Skeletal muscle satellite cell (primary cell): ENCODE measurements around the gene TTLL1. TPM values are rescaled to one million over a fixed set of nuclear protein-coding genes. Genes with fewer than 3 reads are reported as not detected.

Source experiments
- H3K27me3 ChIP-seq: 2 replicates; pipeline ENCODE4 v1.7.0; 2013; ENCODE audit warnings: low read length; ENCODE audit not compliant: control insufficient read depth, insufficient read depth
- H3K36me3 ChIP-seq: 2 replicates; pipeline ENCODE4 v1.7.0; 2013; ENCODE audit warnings: mild to moderate bottlenecking, control low read depth, low read length; ENCODE audit not compliant: insufficient read depth
- H3K4me1 ChIP-seq: 2 replicates; pipeline ENCODE4 v1.7.0; 2013; ENCODE audit warnings: low read length; ENCODE audit not compliant: control insufficient read depth, insufficient read depth
- H3K4me2 ChIP-seq: 2 replicates; pipeline ENCODE4 v1.7.0; 2013; ENCODE audit warnings: mild to moderate bottlenecking, low read length
- H3K4me3 ChIP-seq: 2 replicates; pipeline ENCODE4 v1.7.0; 2013; ENCODE audit warnings: low read length
- H3K9ac ChIP-seq: 2 replicates; pipeline ENCODE4 v1.7.0; 2013; ENCODE audit warnings: mild to moderate bottlenecking, low read depth, low read length, moderate library complexity
- H3K9me3 ChIP-seq: replicated peaks from 2 replicates; pipeline ENCODE4 v1.7.0; 2013; ENCODE audit warnings: mild to moderate bottlenecking, control low read depth, low read length
- total RNA-seq: library from RNA; depleted of rRNA; stranded (reverse); fragments of >200 nt; gene quantifications from 2 replicates; pipeline ENCODE4 v1.2.3, GENCODE V29; 2012; rRNA removed

TTLL1 gene
- total RNA-seq, result 8.3 and 9.4 TPM in 2 replicates

GRCh38 chr22:43088984-43089717, at the start of gene TTLL1:
Gene TTLL1, minus strand, starts transcription at chr22:43089391. Its CDS starts 13,805 bp downstream, at chr22:43075586.
- no peaks in the 10 kb centered on the region for H3K27me3 ChIP-seq
- peak within 1 kb of the TSS; percentile 83 for H3K9ac ChIP-seq
- peak within 1 kb of the TSS; percentile 99 for H3K4me2 ChIP-seq
- H3K4me3 ChIP-seq, result peak within 1 kb of the TSS; percentile 89
- H3K4me1 ChIP-seq, result peaks cover 5% of the 10 kb centered on the region
- no peaks in the 10 kb centered on the region for H3K36me3 ChIP-seq
- H3K9me3 ChIP-seq, result no peaks in the 10 kb centered on the region

DNA sequence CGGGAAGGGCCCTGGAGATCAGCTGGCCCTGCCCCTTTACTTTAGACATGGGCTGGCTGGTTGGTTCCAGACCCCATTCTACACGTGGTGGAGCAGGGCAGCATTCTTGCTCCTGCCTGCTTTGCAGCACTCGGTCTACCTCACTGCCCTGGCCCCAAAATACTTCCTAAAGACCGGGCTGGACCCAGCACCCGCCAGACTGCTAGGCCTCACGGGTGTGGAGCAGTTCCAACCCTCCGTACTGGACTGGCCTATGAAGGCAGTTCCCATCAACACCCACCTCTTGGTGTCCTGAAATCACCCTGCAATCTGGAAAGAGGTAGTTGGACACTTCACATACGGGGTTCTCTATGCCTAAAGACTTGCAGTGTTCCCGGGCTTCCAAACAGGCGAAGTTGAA, 47.6 kb upstream of the TTLL1 start:
- Histone ChIP-seq H3K36me3 (peaks cover 47% of the 10 kb centered on the region), H3K4me3 (no peak overlapping the region), H3K4me2 (no peak overlapping the region), H3K4me1 (no peaks in the 10 kb centered on the region), H3K27me3 (no peaks in the 10 kb centered on the region), H3K9ac (no peak overlapping the region), H3K9me3 (no peaks in the 10 kb centered on the region)

- H3K36me3 ChIP-seq, result peaks cover 47% of the 10 kb centered on the region
- no peaks in the 10 kb centered on the region for H3K9me3 ChIP-seq
- no peak overlapping the region for H3K9ac ChIP-seq
- no peaks in the 10 kb centered on the region for H3K4me1 ChIP-seq
- H3K4me3 ChIP-seq, result no peak overlapping the region
- H3K4me2 ChIP-seq, result no peak overlapping the region
- no peaks in the 10 kb centered on the region for H3K27me3 ChIP-seq
Observed at GRCh38 chr22:43136255-43136654, 47.1 kb upstream of the TTLL1 start.

- Histone ChIP-seq H3K36me3 (peaks cover 46% of the 10 kb centered on the region), H3K4me3 (no peak overlapping the region), H3K4me1 (no peaks in the 10 kb centered on the region), H3K4me2 (no peak overlapping the region), H3K27me3 (no peaks in the 10 kb centered on the region), H3K9me3 (no peaks in the 10 kb centered on the region), H3K9ac (no peak overlapping the region)
Observed at GRCh38 chr22:43135565-43135964, 46.4 kb upstream of the TTLL1 start.

DNA sequence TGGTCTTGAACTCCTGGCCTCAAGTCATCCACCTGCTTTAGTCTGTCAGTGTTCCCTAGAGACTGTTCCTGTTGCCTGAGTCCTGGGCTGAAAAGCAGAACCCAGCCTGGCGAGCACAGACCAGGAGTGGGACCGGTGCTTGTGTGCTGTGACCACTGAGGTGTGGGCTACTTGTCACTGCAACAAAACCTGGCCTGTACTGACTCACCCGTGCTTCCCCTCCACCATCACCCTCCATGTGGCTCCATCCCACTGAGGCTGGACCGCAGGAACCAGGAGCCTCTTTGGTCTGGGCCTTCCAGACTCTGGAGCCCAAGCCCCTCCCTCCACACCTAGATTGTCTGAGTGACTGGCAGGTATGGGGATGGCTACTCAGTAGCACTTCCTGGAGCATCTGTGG, 45.4 kb upstream of the TTLL1 start:
- no peak overlapping the region for H3K4me2 ChIP-seq
- peaks cover 37% of the 10 kb centered on the region for H3K36me3 ChIP-seq
- no peaks in the 10 kb centered on the region for H3K4me1 ChIP-seq
- no peaks in the 10 kb centered on the region for H3K27me3 ChIP-seq
- H3K4me3 ChIP-seq, result no peak overlapping the region
- no peak overlapping the region for H3K9ac ChIP-seq
- H3K9me3 ChIP-seq, result no peaks in the 10 kb centered on the region

GRCh38 chr22:43133401-43133800, 44.2 kb upstream of the TTLL1 start:
- Histone ChIP-seq H3K27me3 (no peaks in the 10 kb centered on the region), H3K4me3 (no peak overlapping the region), H3K4me1 (no peaks in the 10 kb centered on the region), H3K4me2 (no peak overlapping the region), H3K9me3 (no peaks in the 10 kb centered on the region), H3K36me3 (peaks cover 37% of the 10 kb centered on the region), H3K9ac (no peak overlapping the region)

DNA sequence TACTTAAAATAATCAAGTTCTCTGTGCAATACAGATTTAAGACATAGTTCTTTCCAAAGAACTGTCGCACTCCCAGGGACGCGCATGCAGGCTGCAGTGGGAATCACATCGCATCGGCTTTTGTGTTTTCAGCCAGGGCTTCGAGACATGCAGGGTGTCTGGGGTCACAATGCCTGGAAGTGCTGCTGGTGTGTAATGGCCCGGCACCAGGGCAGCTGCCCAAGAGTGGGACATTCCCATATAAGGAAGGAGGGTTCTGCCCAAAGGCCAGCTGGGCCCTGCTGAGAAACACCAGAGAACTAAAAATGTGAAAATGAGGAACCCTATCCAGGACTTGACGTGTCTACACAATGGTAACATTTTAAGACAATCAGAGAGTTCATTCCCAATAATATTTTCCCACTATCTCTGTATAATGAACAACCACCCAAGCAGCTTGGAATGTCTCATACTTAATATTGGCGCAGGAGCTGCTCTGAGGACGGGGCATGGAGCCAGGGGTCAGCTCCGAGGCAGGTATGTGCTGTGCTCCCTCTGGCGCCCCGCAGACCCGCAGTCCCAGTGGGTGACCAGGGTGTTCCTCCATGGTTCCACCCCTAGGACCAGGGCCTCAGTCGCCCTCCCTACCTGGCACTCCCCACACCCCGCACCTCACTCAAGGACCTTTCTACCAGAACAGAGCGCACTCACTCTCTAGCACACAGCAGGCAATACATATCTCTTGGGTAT, 42.7 kb upstream of the TTLL1 start:
- Histone ChIP-seq H3K4me1 (peaks cover 7% of the 10 kb centered on the region), H3K36me3 (peaks cover 27% of the 10 kb centered on the region), H3K9me3 (no peaks in the 10 kb centered on the region), H3K4me3 (no peak overlapping the region), H3K4me2 (no peak overlapping the region), H3K9ac (no peak overlapping the region), H3K27me3 (no peaks in the 10 kb centered on the region)

- peaks cover 13% of the 10 kb centered on the region for H3K4me1 ChIP-seq
- H3K27me3 ChIP-seq, result no peaks in the 10 kb centered on the region
- H3K36me3 ChIP-seq, result peaks cover 8% of the 10 kb centered on the region
- no peak overlapping the region for H3K4me3 ChIP-seq
- no peak overlapping the region for H3K4me2 ChIP-seq
- H3K9me3 ChIP-seq, result no peaks in the 10 kb centered on the region
- no peak overlapping the region for H3K9ac ChIP-seq
Observed at GRCh38 chr22:43129426-43130425, 40.5 kb upstream of the TTLL1 start.

DNA sequence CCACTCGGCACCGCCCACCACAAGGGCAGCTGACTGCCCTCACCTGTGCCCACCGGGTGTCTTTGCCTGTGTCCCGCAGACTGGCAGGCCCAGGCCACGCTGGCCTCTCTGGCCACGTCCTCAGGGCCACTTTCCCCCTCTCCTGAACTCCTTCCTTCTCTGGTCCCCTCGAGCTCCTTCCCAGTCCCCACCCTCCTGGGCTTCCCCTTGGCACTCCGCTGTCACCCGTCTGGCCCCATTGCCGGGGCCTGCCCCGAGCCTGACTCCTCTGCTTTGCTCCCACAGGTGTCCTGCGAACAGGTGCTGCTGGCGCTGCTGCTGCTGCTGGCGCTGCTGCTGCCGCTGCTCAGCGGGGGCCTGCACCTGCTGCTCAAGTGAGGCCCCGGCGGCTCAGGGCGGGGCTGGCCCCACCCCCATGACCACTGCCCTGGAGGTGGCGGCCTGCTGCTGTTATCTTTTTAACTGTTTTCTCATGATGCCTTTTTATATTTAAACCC, 39.8 kb upstream of the TTLL1 start:
- H3K9ac ChIP-seq, result no peak overlapping the region
- H3K36me3 ChIP-seq, result peaks cover 6% of the 10 kb centered on the region
- H3K4me3 ChIP-seq, result no peak overlapping the region
- no peak overlapping the region for H3K4me2 ChIP-seq
- H3K4me1 ChIP-seq, result peaks cover 13% of the 10 kb centered on the region
- H3K9me3 ChIP-seq, result no peaks in the 10 kb centered on the region
- H3K27me3 ChIP-seq, result no peaks in the 10 kb centered on the region

DNA sequence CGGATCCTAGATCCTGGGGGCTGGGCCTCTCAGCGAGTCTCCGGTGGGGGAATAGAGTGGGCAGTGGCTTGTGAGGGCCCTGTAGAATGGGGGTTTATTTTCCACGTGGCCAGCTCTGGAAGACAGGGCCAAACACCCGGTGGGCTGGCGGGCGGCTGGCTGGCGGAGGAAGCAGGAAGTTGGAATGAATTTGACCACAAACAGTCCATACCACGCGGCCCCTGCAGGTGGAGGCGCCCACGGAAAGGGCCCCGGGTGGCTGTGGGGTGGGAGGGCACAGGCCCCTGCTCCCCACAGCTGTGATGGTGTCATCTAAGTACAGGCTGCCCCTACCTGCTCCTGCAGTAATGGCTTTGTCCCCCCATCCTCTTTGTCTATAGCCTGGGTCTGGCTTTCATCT, 38.9 kb upstream of the TTLL1 start:
- Histone ChIP-seq H3K4me1 (peaks cover 13% of the 10 kb centered on the region), H3K9me3 (no peaks in the 10 kb centered on the region), H3K27me3 (no peaks in the 10 kb centered on the region), H3K4me2 (no peak overlapping the region), H3K9ac (no peak overlapping the region), H3K36me3 (peaks cover 4% of the 10 kb centered on the region), H3K4me3 (no peak overlapping the region)
